Suppressor macrophage (primary cell): ENCODE results near the gene NEMP2.
A peak's percentile ranks its signal among the peaks of the same experiment; 100 is the strongest.

Experiments
- DNase-seq, 4 experiments: peaks; one replicate each; pipeline ENCODE4 v3.0.0-alpha.2; 2020 to 2022

NEMP2 gene

GRCh38 chr2:190554357-190555006 is 20.0 kb upstream of the NEMP2 start:
- no peak for DNase-seq

- DNase-seq: no peak
These were observed 18.7 kb upstream of the NEMP2 start for GRCh38 chr2:190553254-190553653.

- peak; percentile 61 to 83 (median 73) for DNase-seq
These were observed 17.4 kb upstream of the NEMP2 start for GRCh38 chr2:190551928-190552327.

- DNase-seq: no peak
These were observed 15.6 kb upstream of the NEMP2 start for GRCh38 chr2:190550137-190550536.

GRCh38 chr2:190547886-190548285 is 13.4 kb upstream of the NEMP2 start:
- DNase-seq: no peak

- no peak for DNase-seq
These were observed 12.2 kb upstream of the NEMP2 start for GRCh38 chr2:190546734-190547133.

GRCh38 chr2:190545555-190546385 is 11.2 kb upstream of the NEMP2 start:
- DNase-seq: no peak

- DNase-seq: no peak
These were observed 10.6 kb upstream of the NEMP2 start for GRCh38 chr2:190545093-190545492.

- peak in 1 of 4 experiments; percentile 21 for DNase-seq
These were observed 5.5 kb upstream of the NEMP2 start for GRCh38 chr2:190540048-190540447.

GRCh38 chr2:190538201-190538600 is 3.7 kb upstream of the NEMP2 start:
- DNase-seq: no peak

- DNase-seq: no peak
These were observed 3.2 kb upstream of the NEMP2 start for GRCh38 chr2:190537765-190538164.

GRCh38 chr2:190535586-190535985 is 1.1 kb upstream of the NEMP2 start:
- no peak for DNase-seq

GRCh38 chr2:190535121-190535439 is 558 bp upstream of the NEMP2 start:
- no peak for DNase-seq

- DNase-seq: peak in 1 of 4 experiments; percentile 21
These were observed 583 bp downstream of the NEMP2 start for GRCh38 chr2:190533968-190534309.

GRCh38 chr2:190533175-190533967 is 1.2 kb downstream of the NEMP2 start:
- DNase-seq: peak in 2 of 4 experiments; percentile 12 to 23

- DNase-seq: no peak
These were observed 1.9 kb downstream of the NEMP2 start for GRCh38 chr2:190532581-190532980.

- no peak for DNase-seq
These were observed 4.1 kb downstream of the NEMP2 start for GRCh38 chr2:190530248-190530900.

GRCh38 chr2:190529486-190530247 is 4.9 kb downstream of the NEMP2 start:
- DNase-seq: peak in 3 of 4 experiments; percentile 38 to 52 (median 45)

GRCh38 chr2:190528521-190529001 is 6.0 kb downstream of the NEMP2 start:
- DNase-seq: peak in 3 of 4 experiments; percentile 46 to 61 (median 56)

- DNase-seq: no peak
These were observed 6.6 kb downstream of the NEMP2 start for GRCh38 chr2:190527918-190528317.

- no peak for DNase-seq
These were observed 7.3 kb downstream of the NEMP2 start for GRCh38 chr2:190527214-190527613.
